Esophagus squamous epithelium (tissue), 4 donors: ENCODE data around the gene ZNF10.

Experiments used
- CTCF ChIP-seq, 6 experiments: fragments of 450-650 bp in 4 of 6; fragments of 200-600 bp in 2 of 6; sonication (generic) in 2 of 6; IDR thresholded peaks; one replicate each; pipeline ENCODE4 v1.5.1; 2016 to 2019; ENCODE audit warnings: antibody characterized with exemption in 6 of 6, mild to moderate bottlenecking in 4 of 6, moderate library complexity in 4 of 6
- POLR2A ChIP-seq, 4 donors: fragments of 450-650 bp; IDR thresholded peaks; one replicate each; pipeline ENCODE4 v1.6.1; 2017; ENCODE audit warnings: antibody characterized with exemption in 4 of 4, mild to moderate bottlenecking in 4 of 4, moderate library complexity in 3 of 4

DNA sequence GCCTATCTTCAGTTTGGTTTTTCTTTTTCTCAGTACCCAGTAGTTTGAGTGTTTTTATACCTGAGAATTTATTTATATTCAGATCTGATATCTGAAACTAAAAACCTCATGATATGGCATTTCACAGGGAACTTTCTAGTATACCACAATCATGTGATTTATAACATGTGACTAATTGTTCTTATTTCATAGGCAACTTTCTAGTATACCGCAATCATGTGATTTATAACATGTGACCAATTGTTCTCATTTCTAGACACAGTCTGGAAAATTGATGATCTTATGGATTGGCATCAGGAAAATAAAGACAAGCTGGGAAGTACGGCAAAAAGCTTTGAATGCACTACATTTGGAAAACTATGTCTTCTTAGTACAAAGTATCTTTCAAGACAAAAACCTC is 71.5 kb downstream of the ZNF10 start:
- TF ChIP-seq POLR2A (IDR thresholded peaks at IDR 0.05) (no peak), CTCF (IDR thresholded peaks at IDR 0.05) (no peak)
